A673 (cell line): Measurements from ENCODE around the gene LAMP1. TPM values are rescaled to one million over a fixed set of nuclear protein-coding genes. Genes with fewer than 3 reads are reported as not detected.

Experiments used
- BruUV-seq: library from RNA; stranded (reverse); fragments of 400-500 nt; replicated peaks from 2 replicates; lab custom pipeline; 2021; lab: Mats Ljungman, UMichigan
- CTCF ChIA-PET: fragments of 300-600 bp; sonication (Branson Sonifier 250); formaldehyde crosslinking; loops from one replicate; lab custom pipeline; 2022; ENCODE audit warnings: antibody characterized with exemption; lab: Charles Lee
- POLR2A ChIA-PET: fragments of 300-600 bp; sonication (Branson Sonifier 250); formaldehyde crosslinking; loops from one replicate; lab custom pipeline; 2022; ENCODE audit warnings: antibody characterized with exemption; ENCODE audit not compliant: low non-redundant PET; lab: Charles Lee
- DNase-seq: peaks from one replicate; pipeline ENCODE4 v3.0.0-alpha.2; 2015; ENCODE audit warnings: low spot score
- H3K27ac ChIP-seq: fragments of 200-600 bp; sonication (generic); 2 replicates; pipeline ENCODE4 v1.5.1; 2016; ENCODE audit warnings: mixed run types, low read depth, mild to moderate bottlenecking, mixed read lengths, antibody characterized with exemption, low read length; ENCODE audit not compliant: poor library complexity, severe bottlenecking
- H3K27me3 ChIP-seq: fragments of 200-600 bp; sonication (generic); replicated peaks from 2 replicates; pipeline ENCODE4 v1.6.1; 2017; ENCODE audit warnings: mixed run types, low read depth, mild to moderate bottlenecking, mixed read lengths, antibody characterized with exemption, low read length; ENCODE audit not compliant: insufficient read depth, poor library complexity
- H3K36me3 ChIP-seq: fragments of 200-600 bp; sonication (generic); 2 replicates; pipeline ENCODE4 v1.6.1; 2016; ENCODE audit warnings: mixed run types, mild to moderate bottlenecking, mixed read lengths, antibody characterized with exemption, low read length; ENCODE audit not compliant: insufficient read depth, poor library complexity, severe bottlenecking
- H3K4me1 ChIP-seq: fragments of 200-600 bp; sonication (generic); 2 replicates; pipeline ENCODE4 v1.6.1; 2017; ENCODE audit warnings: mixed run types, mild to moderate bottlenecking, mixed read lengths, antibody characterized with exemption, low read length; ENCODE audit not compliant: insufficient read depth, poor library complexity, severe bottlenecking
- H3K4me3 ChIP-seq: fragments of 200-600 bp; sonication (generic); 2 replicates; pipeline ENCODE4 v1.5.1; 2016; ENCODE audit warnings: low read depth, mixed run types, mild to moderate bottlenecking, mixed read lengths, low read length; ENCODE audit not compliant: poor library complexity, severe bottlenecking
- H3K9me3 ChIP-seq: fragments of 200-600 bp; sonication (generic); 2 replicates; pipeline ENCODE4 v1.6.1; 2016; ENCODE audit warnings: mixed run types, low read depth, mild to moderate bottlenecking, mixed read lengths, antibody characterized with exemption, low read length; ENCODE audit not compliant: poor library complexity, severe bottlenecking
- CTCF ChIP-seq: fragments of 300-800, 200-600 bp; sonication (generic); conservative IDR thresholded peaks from 2 replicates; pipeline ENCODE4 v1.5.1; 2017; ENCODE audit warnings: low read depth, mild to moderate bottlenecking, antibody characterized with exemption, low read length, moderate library complexity, mixed read lengths
- EZH2 ChIP-seq: fragments of 200-600 bp; sonication (generic); IDR thresholded peaks from 2 replicates; pipeline ENCODE4 v1.6.1; 2017; ENCODE audit warnings: borderline replicate concordance, low read depth, mild to moderate bottlenecking, mixed read lengths, antibody characterized with exemption, low read length; ENCODE audit not compliant: poor library complexity, severe bottlenecking
- intact Hi-C: fragments of 100-400 bp; cut with micrococcal nuclease; formaldehyde crosslinking; loops from one replicate; pipeline ENCODE4 v1.10.0; 2022; ENCODE audit not compliant: unreplicated experiment
- total RNA-seq: library from RNA; stranded (reverse); gene quantifications from 2 replicates; pipeline ENCODE4 v1.2.3, GENCODE V29; 2021

The LAMP1 gene
- total RNA-seq, 1 experiment from 2014 or later = 129 TPM

GRCh38 chr13:113275387-113275786 is 21.7 kb upstream of the LAMP1 start:
- POLR2A ChIA-PET = no interaction called here
- H3K36me3 ChIP-seq = no peaks in the 10 kb centered on the region
- H3K27me3 ChIP-seq = no peaks in the 10 kb centered on the region
- H3K9me3 ChIP-seq = no peaks in the 10 kb centered on the region
- BruUV-seq = no TSS peak
- CTCF ChIA-PET = no interaction called here
- no peak overlapping the region for H3K4me3 ChIP-seq
- TF ChIP-seq CTCF (peak; percentile 58), EZH2 (no peak)
- no peaks in the 10 kb centered on the region for H3K4me1 ChIP-seq
- peak; percentile 49 for DNase-seq
- no peak overlapping the region for H3K27ac ChIP-seq
- intact Hi-C loops = loop anchor here (2.0 kb wide), 1 partner anchor 119 kb away; no protein-coding TSS in a partner anchor

- DNase-seq = no peak
- ChIA-PET POLR2A (no interaction called here), CTCF (no interaction called here)
- no peaks in the 10 kb centered on the region for H3K36me3 ChIP-seq
- H3K27ac ChIP-seq = no peak overlapping the region
- TF ChIP-seq EZH2 = no peak
- no peaks in the 10 kb centered on the region for H3K9me3 ChIP-seq
- no TSS peak for BruUV-seq
- intact Hi-C loops = no loop called here
- no peaks in the 10 kb centered on the region for H3K4me1 ChIP-seq
- H3K27me3 ChIP-seq = no peaks in the 10 kb centered on the region
- no peak overlapping the region for H3K4me3 ChIP-seq
These were observed 16.9 kb upstream of the LAMP1 start for GRCh38 chr13:113280126-113280525.

- peaks cover 14% of the 10 kb centered on the region for H3K27me3 ChIP-seq
- intact Hi-C loops = no loop called here
- no peak for DNase-seq
- CTCF ChIA-PET = no interaction called here
- H3K9me3 ChIP-seq = no peaks in the 10 kb centered on the region
- H3K4me3 ChIP-seq = no peak overlapping the region
- no peak for TF ChIP-seq CTCF
- no peak for TF ChIP-seq EZH2
- H3K4me1 ChIP-seq = no peaks in the 10 kb centered on the region
- H3K36me3 ChIP-seq = no peaks in the 10 kb centered on the region
- no peak overlapping the region for H3K27ac ChIP-seq
- BruUV-seq = no TSS peak
- POLR2A ChIA-PET = no interaction called here
These were observed 13.1 kb upstream of the LAMP1 start for GRCh38 chr13:113283904-113284303.

GRCh38 chr13:113288880-113289279 is 8.2 kb upstream of the LAMP1 start:
- intact Hi-C loops = no loop called here
- DNase-seq = no peak
- Histone ChIP-seq H3K27ac (no peak overlapping the region), H3K9me3 (no peaks in the 10 kb centered on the region), H3K27me3 (peaks cover 36% of the 10 kb centered on the region), H3K36me3 (no peaks in the 10 kb centered on the region), H3K4me3 (no peak overlapping the region), H3K4me1 (no peaks in the 10 kb centered on the region)
- no TSS peak for BruUV-seq
- TF ChIP-seq CTCF = no peak
- no peak for TF ChIP-seq EZH2
- ChIA-PET POLR2A (interaction anchor here (0.6 kb wide), 1 partner anchor 38 kb away, joined by 6 read pairs; no protein-coding TSS in a partner anchor), CTCF (no interaction called here)
